GM12892 (cell line): ENCODE data around the gene SCUBE1.

Experiments used
- POLR2A ChIP-seq: IDR thresholded peaks from 2 replicates; pipeline ENCODE4 v1.6.1; 2011; ENCODE audit warnings: low read depth, low read length, control low read depth
- POLR2AphosphoS5 ChIP-seq: IDR thresholded peaks from 2 replicates; pipeline ENCODE4 v1.6.1; 2011; ENCODE audit warnings: low read depth, low read length, control low read depth

GRCh38 chr22:43171019-43171491, 172.1 kb downstream of the SCUBE1 start:
- no peak for TF ChIP-seq POLR2A
- TF ChIP-seq POLR2AphosphoS5: no peak
